Chondrocyte (in vitro differentiated cells): Measurements from ENCODE around the gene ZNF554. TPM values are rescaled to one million over a fixed set of nuclear protein-coding genes. Genes with fewer than 3 reads are reported as not detected.
A peak's percentile ranks its signal among the peaks of the same experiment; 100 is the strongest.

Experiments
- DNase-seq: peaks from one replicate; pipeline ENCODE4 v3.0.0; 2021; ENCODE audit warnings: mixed read lengths, low spot score
- H3K27ac Mint-ChIP-seq: one replicate; pipeline ENCODE4 v1.8.0; 2021; ENCODE audit warnings: mild to moderate bottlenecking, moderate library complexity, mixed read lengths; ENCODE audit not compliant: unreplicated experiment
- H3K27me3 Mint-ChIP-seq: 2 replicates; pipeline ENCODE4 v1.8.0; 2021; ENCODE audit warnings: low read depth, mixed read lengths
- H3K36me3 Mint-ChIP-seq: 2 replicates; pipeline ENCODE4 v1.8.0; 2021; ENCODE audit warnings: low read depth, mixed read lengths
- H3K4me1 Mint-ChIP-seq: 2 replicates; pipeline ENCODE4 v1.8.0; 2021; ENCODE audit warnings: low read depth, mild to moderate bottlenecking, mixed read lengths
- H3K4me3 Mint-ChIP-seq: one replicate; pipeline ENCODE4 v1.8.0; 2021; ENCODE audit warnings: mild to moderate bottlenecking, moderate library complexity, mixed read lengths; ENCODE audit not compliant: unreplicated experiment
- H3K9me3 Mint-ChIP-seq: 2 replicates; pipeline ENCODE4 v1.8.0; 2021; ENCODE audit warnings: low read depth, mixed read lengths
- total RNA-seq: library from RNA; stranded (reverse); gene quantifications from 3 replicates; pipeline ENCODE4 v1.2.1, GENCODE V29; 2021
- TF ChIP-seq, protein P1 (sequence below): fragments of 200-600 bp; sonication (generic); IDR thresholded peaks from 2 replicates; pipeline ENCODE4 v1.5.0; 2021; ENCODE audit warnings: antibody characterized with exemption, mild to moderate bottlenecking, moderate library complexity

ZNF554 gene
- total RNA-seq, 1 donor from 2014 or later = 4.1 TPM

DNA sequence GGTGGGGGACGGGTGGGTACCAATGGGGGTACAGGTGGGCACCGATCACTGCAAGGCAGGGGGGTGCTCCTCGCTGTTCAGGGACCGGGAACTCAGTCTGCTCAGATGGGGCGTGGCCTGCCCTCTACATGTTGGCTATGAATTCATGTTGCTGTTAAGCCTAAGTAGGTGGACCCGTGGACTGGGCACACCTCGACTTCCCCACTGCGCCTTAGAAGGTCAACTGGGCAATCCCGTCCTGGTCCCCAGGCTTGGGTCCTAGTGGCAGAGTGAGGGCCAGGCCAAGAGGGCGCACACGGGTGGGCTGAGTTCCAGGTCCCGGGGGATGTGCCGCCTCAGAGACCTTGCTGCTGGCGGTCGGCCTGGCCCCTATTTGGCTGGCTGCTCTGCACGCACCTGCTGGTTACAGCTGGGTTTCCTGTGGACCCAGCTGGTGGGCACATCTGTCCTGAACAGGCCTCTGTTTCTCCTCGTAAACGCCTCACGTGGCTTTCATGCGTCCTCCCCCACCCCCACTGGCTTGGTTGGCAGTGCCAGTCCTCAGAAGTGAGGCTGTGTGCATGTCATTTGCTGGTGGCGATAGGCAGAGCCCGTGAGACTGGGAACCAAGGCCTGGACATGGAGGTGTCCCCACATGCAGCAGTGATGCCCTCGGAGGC lies 13.5 kb upstream of the ZNF554 start:
- Mint-ChIP-seq H3K36me3 (peaks cover 13% of the 10 kb centered on the region), H3K27me3 (no peaks in the 10 kb centered on the region), H3K27ac (no peak overlapping the region), H3K4me1 (no peaks in the 10 kb centered on the region), H3K9me3 (no peaks in the 10 kb centered on the region), H3K4me3 (no peak overlapping the region)
- TF ChIP-seq, protein P1, sequence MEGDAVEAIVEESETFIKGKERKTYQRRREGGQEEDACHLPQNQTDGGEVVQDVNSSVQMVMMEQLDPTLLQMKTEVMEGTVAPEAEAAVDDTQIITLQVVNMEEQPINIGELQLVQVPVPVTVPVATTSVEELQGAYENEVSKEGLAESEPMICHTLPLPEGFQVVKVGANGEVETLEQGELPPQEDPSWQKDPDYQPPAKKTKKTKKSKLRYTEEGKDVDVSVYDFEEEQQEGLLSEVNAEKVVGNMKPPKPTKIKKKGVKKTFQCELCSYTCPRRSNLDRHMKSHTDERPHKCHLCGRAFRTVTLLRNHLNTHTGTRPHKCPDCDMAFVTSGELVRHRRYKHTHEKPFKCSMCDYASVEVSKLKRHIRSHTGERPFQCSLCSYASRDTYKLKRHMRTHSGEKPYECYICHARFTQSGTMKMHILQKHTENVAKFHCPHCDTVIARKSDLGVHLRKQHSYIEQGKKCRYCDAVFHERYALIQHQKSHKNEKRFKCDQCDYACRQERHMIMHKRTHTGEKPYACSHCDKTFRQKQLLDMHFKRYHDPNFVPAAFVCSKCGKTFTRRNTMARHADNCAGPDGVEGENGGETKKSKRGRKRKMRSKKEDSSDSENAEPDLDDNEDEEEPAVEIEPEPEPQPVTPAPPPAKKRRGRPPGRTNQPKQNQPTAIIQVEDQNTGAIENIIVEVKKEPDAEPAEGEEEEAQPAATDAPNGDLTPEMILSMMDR = no peak
- DNase-seq = no peak

DNA sequence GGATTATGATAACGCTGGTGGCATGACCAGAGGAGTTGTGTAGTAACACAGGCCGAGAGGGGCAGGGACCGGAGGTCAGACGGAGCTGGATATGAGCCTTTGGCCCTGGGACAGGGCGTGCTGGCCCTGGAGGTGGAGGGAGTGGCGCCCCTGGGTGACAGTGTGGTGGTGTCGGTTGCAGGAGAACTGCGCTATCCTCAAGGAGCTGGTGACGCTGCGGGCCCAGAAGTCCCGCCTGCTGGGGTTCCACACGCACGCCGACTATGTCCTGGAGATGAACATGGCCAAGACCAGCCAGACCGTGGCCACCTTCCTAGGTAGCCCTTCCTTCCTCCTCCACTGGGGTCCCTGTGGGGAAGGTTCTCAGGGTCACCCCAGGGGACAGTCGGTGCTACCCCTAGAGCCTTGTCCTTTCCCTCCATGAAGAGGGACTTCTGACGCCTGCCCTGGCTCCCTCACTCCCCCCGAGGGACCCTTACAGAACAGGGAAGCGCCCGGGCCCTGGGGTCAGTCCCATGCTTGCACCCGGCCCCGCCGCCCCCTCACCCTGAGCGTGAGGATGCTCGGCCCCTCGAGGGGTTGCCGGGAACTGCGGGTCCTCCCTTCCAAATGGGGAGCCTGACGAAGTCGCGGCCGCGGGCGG lies 12.8 kb upstream of the ZNF554 start:
- Mint-ChIP-seq H3K27me3 (no peaks in the 10 kb centered on the region), H3K27ac (no peak overlapping the region), H3K4me1 (no peaks in the 10 kb centered on the region), H3K9me3 (no peaks in the 10 kb centered on the region), H3K4me3 (no peak overlapping the region), H3K36me3 (peaks cover 12% of the 10 kb centered on the region)
- DNase-seq = peak; percentile 87
- TF ChIP-seq, protein P1 = no peak

DNA sequence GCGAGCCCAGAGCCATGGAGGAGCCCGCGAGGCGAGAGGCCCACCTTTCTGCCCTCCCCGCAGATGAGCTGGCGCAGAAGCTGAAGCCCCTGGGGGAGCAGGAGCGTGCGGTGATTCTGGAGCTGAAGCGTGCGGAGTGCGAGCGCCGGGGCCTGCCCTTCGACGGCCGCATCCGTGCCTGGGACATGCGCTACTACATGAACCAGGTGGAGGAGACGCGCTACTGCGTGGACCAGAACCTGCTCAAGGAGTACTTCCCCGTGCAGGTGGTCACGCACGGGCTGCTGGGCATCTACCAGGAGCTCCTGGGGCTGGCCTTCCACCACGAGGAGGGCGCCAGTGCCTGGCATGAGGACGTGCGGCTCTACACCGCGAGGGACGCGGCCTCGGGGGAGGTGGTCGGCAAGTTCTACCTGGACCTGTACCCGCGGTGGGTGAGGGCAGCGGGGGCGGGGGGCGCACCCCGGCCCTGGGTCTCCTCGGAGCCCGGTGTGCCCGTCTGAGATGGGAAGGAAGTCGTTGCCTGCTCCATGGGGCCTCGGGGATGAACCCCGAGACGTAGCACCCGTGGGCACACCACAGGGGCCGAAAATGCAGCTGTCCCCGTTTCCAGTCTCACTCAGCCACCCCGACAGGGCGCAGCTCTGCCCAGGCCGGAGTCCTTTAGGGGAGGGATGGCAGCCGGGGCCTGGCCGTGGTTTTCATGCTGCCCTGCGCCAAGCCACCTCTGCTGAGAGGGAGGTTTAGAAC lies 12.1 kb upstream of the ZNF554 start:
- Mint-ChIP-seq H3K27me3 (no peaks in the 10 kb centered on the region), H3K27ac (no peak overlapping the region), H3K4me1 (no peaks in the 10 kb centered on the region), H3K4me3 (no peak overlapping the region), H3K36me3 (peaks cover 10% of the 10 kb centered on the region), H3K9me3 (no peaks in the 10 kb centered on the region)
- TF ChIP-seq, protein P1 = no peak
- no peak for DNase-seq

- TF ChIP-seq, protein P1 = no peak
- DNase-seq = no peak
- no peak overlapping the region for H3K4me3 Mint-ChIP-seq
- H3K27ac Mint-ChIP-seq = no peak overlapping the region
- H3K4me1 Mint-ChIP-seq = no peaks in the 10 kb centered on the region
- peaks cover 7% of the 10 kb centered on the region for H3K36me3 Mint-ChIP-seq
- H3K27me3 Mint-ChIP-seq = no peaks in the 10 kb centered on the region
- H3K9me3 Mint-ChIP-seq = no peaks in the 10 kb centered on the region
Measured at GRCh38 chr19:2808129-2808941, 11.3 kb upstream of the ZNF554 start.
